Ovary (tissue), 3 donors: ENCODE results near the gene KMT2A.

Source experiments
- CTCF ChIP-seq, 3 donors: fragments of 450-650 bp in 2 of 3; fragments of 200-600 bp in 1 of 3; IDR thresholded peaks; one replicate each; pipeline versions ENCODE4 v1.5.1 to v1.8.0; 2016 to 2022; ENCODE audit warnings: antibody characterized with exemption in 3 of 3, mild to moderate bottlenecking in 1 of 3
- EP300 ChIP-seq: sonication (generic); formaldehyde crosslinking; IDR thresholded peaks from one replicate; pipeline ENCODE4 v1.6.1; 2017; ENCODE audit warnings: antibody characterized with exemption
- POLR2A ChIP-seq: fragments of 450-650 bp; IDR thresholded peaks from one replicate; pipeline ENCODE4 v1.6.1; 2017; ENCODE audit warnings: antibody characterized with exemption, mild to moderate bottlenecking, moderate library complexity
- donor health status: DM: no; HTN: no; CAD: no.

- TF ChIP-seq CTCF (IDR thresholded peaks at IDR 0.05) (no peak), EP300 (no peak), POLR2A (no peak)
Observed at GRCh38 chr11:118412921-118413320, 23.4 kb upstream of the KMT2A start.
